D341Med (cell line): ENCODE data around the gene PDCD5.
A peak's percentile ranks its signal among the peaks of the same experiment; 100 is the strongest.
"Not testable (repeated sequence)": the region's sequence is repeated elsewhere in the genome, so short reads cannot be mapped to it uniquely, and the experiment has no call there.

ENCODE experiments used
- DNase-seq: peaks from one replicate; pipeline ENCODE4 v3.0.0; 2012; ENCODE audit warnings: low spot score

PDCD5 gene

GRCh38 chr19:32576790-32577189 is 4.2 kb upstream of the PDCD5 start:
- no peak for DNase-seq

GRCh38 chr19:32580353-32580900 is 563 bp upstream of the PDCD5 start:
- DNase-seq, result no peak

- DNase-seq, result peak; percentile 61
Observed at GRCh38 chr19:32581705-32582179, 752 bp downstream of the PDCD5 start.

- DNase-seq, result not testable (repeated sequence)
Observed at GRCh38 chr19:32587747-32588504, 6.9 kb downstream of the PDCD5 start.

GRCh38 chr19:32594021-32594420 is 13.0 kb downstream of the PDCD5 start:
- no peak for DNase-seq

- DNase-seq, result no peak
Observed at GRCh38 chr19:32595491-32595890, 14.5 kb downstream of the PDCD5 start.

- no peak for DNase-seq
Observed at GRCh38 chr19:32598022-32598421, 17.0 kb downstream of the PDCD5 start.

- no peak for DNase-seq
Observed at GRCh38 chr19:32599258-32599657, 18.3 kb downstream of the PDCD5 start.

GRCh38 chr19:32599736-32600157 is 18.8 kb downstream of the PDCD5 start:
- DNase-seq, result peak; percentile 62

GRCh38 chr19:32603961-32604360 is 23.0 kb downstream of the PDCD5 start:
- no peak for DNase-seq

- no peak for DNase-seq
Observed at GRCh38 chr19:32605544-32605943, 24.6 kb downstream of the PDCD5 start.

- DNase-seq, result peak; percentile 61
Observed at GRCh38 chr19:32606289-32606688, 25.3 kb downstream of the PDCD5 start.

GRCh38 chr19:32607479-32607878 is 26.5 kb downstream of the PDCD5 start:
- no peak for DNase-seq

GRCh38 chr19:32611161-32611560 is 30.2 kb downstream of the PDCD5 start:
- DNase-seq, result no peak

GRCh38 chr19:32613008-32613407 is 32.0 kb downstream of the PDCD5 start:
- no peak for DNase-seq

GRCh38 chr19:32614916-32615315 is 33.9 kb downstream of the PDCD5 start:
- DNase-seq, result no peak

GRCh38 chr19:32615569-32615968 is 34.6 kb downstream of the PDCD5 start:
- DNase-seq, result no peak

GRCh38 chr19:32619051-32619685 is 38.2 kb downstream of the PDCD5 start:
- DNase-seq, result no peak

- DNase-seq, result no peak
Observed at GRCh38 chr19:32622002-32622401, 41.0 kb downstream of the PDCD5 start.

- DNase-seq, result no peak
Observed at GRCh38 chr19:32624410-32624809, 43.4 kb downstream of the PDCD5 start.

- no peak for DNase-seq
Observed at GRCh38 chr19:32626969-32627368, 46.0 kb downstream of the PDCD5 start.

- no peak for DNase-seq
Observed at GRCh38 chr19:32627714-32628270, 46.8 kb downstream of the PDCD5 start.

GRCh38 chr19:32630338-32630737 is 49.3 kb downstream of the PDCD5 start:
- DNase-seq, result no peak
